Measurements from ENCODE around the gene RARS2.

- TF ChIP-seq ZNF274 (IDR thresholded peaks at IDR 0.05; ENCODE audit: low read depth, low read length) (no peak), YY1 (IDR thresholded peaks at IDR 0.05; ENCODE audit: insufficient read depth, insufficient read length) (no peak)
Observed at GRCh38 chr6:87514831-87515230, 75.0 kb downstream of the RARS2 start.
